ENCODE results near the gene ANKRD33.
"Not testable (repeated sequence)": the region's sequence is repeated elsewhere in the genome, so short reads cannot be mapped to it uniquely, and the experiment has no call there.

ANKRD33 gene

GRCh38 chr12:51879102-51879501 is 8.8 kb upstream of the ANKRD33 start:
- in situ Hi-C loops (cut with MboI; ENCODE audit: low sequenced_read_pairs), result no loop called here
- H3K4me3 ChIP-seq, result no peak overlapping the region
- no peak for DNase-seq (ENCODE audit: low spot score in 2 of 2)
- no peaks in the 10 kb centered on the region for H3K36me3 ChIP-seq (replicated peaks)
- H3K9me3 ChIP-seq, result no peaks in the 10 kb centered on the region
- H3K27me3 ChIP-seq (ENCODE audit: low read depth), result peaks cover 2% of the 10 kb centered on the region; the same call in 1 of the 2 replicates
- H3K4me1 ChIP-seq, result peaks cover 13% of the 10 kb centered on the region

GRCh38 chr12:51883295-51883694 is 4.6 kb upstream of the ANKRD33 start:
- H3K4me1 ChIP-seq, result no peaks in the 10 kb centered on the region
- peaks cover 5% of the 10 kb centered on the region for H3K9me3 ChIP-seq
- H3K36me3 ChIP-seq (replicated peaks), result no peaks in the 10 kb centered on the region
- H3K27me3 ChIP-seq (ENCODE audit: low read depth), result peaks cover 2% of the 10 kb centered on the region; the same call in 1 of the 2 replicates
- in situ Hi-C loops (cut with MboI; ENCODE audit: low sequenced_read_pairs), result no loop called here
- H3K4me3 ChIP-seq, result no peak overlapping the region
- no peak for DNase-seq (ENCODE audit: low spot score in 2 of 2)

- in situ Hi-C loops (cut with MboI; ENCODE audit: low sequenced_read_pairs), result no loop called here
- H3K36me3 ChIP-seq (replicated peaks), result no peaks in the 10 kb centered on the region
- H3K27me3 ChIP-seq (ENCODE audit: low read depth), result peaks cover 2% of the 10 kb centered on the region; the same call in 1 of the 2 replicates
- no peak for DNase-seq (ENCODE audit: low spot score in 2 of 2)
- peaks cover 5% of the 10 kb centered on the region for H3K9me3 ChIP-seq
- no peak overlapping the region for H3K4me3 ChIP-seq
- H3K4me1 ChIP-seq, result no peaks in the 10 kb centered on the region
Observed at GRCh38 chr12:51883998-51884675, 3.8 kb upstream of the ANKRD33 start.

- Histone ChIP-seq H3K36me3 (replicated peaks) (no peaks in the 10 kb centered on the region), H3K9me3 (peaks cover 5% of the 10 kb centered on the region), H3K4me1 (no peaks in the 10 kb centered on the region), H3K4me3 (no peak overlapping the region), H3K27me3 (ENCODE audit: low read depth) (peaks cover 2% of the 10 kb centered on the region; the same call in 1 of the 2 replicates)
- in situ Hi-C loops (cut with MboI; ENCODE audit: low sequenced_read_pairs), result no loop called here
- no peak for DNase-seq (ENCODE audit: low spot score in 2 of 2)
Observed at GRCh38 chr12:51884676-51885229, 3.1 kb upstream of the ANKRD33 start.

GRCh38 chr12:51885294-51886020 is 2.4 kb upstream of the ANKRD33 start:
- DNase-seq (ENCODE audit: low spot score in 2 of 2); H3K4me3 ChIP-seq; H3K36me3 ChIP-seq (replicated peaks); H3K4me1 ChIP-seq; H3K27me3 ChIP-seq (ENCODE audit: low read depth); H3K9me3 ChIP-seq; in situ Hi-C loops (cut with MboI; ENCODE audit: low sequenced_read_pairs): not testable (repeated sequence)

- in situ Hi-C loops (cut with MboI; ENCODE audit: low sequenced_read_pairs), result no loop called here
- H3K4me3 ChIP-seq, result no peak overlapping the region
- H3K9me3 ChIP-seq, result peaks cover 5% of the 10 kb centered on the region
- no peak for DNase-seq (ENCODE audit: low spot score in 2 of 2)
- no peaks in the 10 kb centered on the region for H3K36me3 ChIP-seq (replicated peaks)
- peaks cover 2% of the 10 kb centered on the region; the same call in 1 of the 2 replicates for H3K27me3 ChIP-seq (ENCODE audit: low read depth)
- H3K4me1 ChIP-seq, result no peaks in the 10 kb centered on the region
Observed at GRCh38 chr12:51886021-51886710, 1.7 kb upstream of the ANKRD33 start.

- Histone ChIP-seq H3K9me3 (peaks cover 5% of the 10 kb centered on the region), H3K36me3 (replicated peaks) (no peaks in the 10 kb centered on the region), H3K4me1 (no peaks in the 10 kb centered on the region), H3K4me3 (no peak overlapping the region), H3K27me3 (ENCODE audit: low read depth) (no peaks in the 10 kb centered on the region)
- in situ Hi-C loops (cut with MboI; ENCODE audit: low sequenced_read_pairs), result no loop called here
- DNase-seq (ENCODE audit: low spot score in 2 of 2), result no peak
Observed at GRCh38 chr12:51888316-51889215, 663 bp downstream of the ANKRD33 start.

GRCh38 chr12:51889216-51890132 is 1.6 kb downstream of the ANKRD33 start:
- in situ Hi-C loops (cut with MboI; ENCODE audit: low sequenced_read_pairs), result no loop called here
- Histone ChIP-seq H3K4me3 (no peak overlapping the region), H3K4me1 (no peaks in the 10 kb centered on the region), H3K36me3 (replicated peaks) (no peaks in the 10 kb centered on the region), H3K9me3 (peaks cover 5% of the 10 kb centered on the region), H3K27me3 (ENCODE audit: low read depth) (no peaks in the 10 kb centered on the region)
- DNase-seq (ENCODE audit: low spot score in 2 of 2), result no peak

- Histone ChIP-seq H3K4me1 (peaks cover under 1% of the 10 kb centered on the region), H3K27me3 (ENCODE audit: low read depth) (no peaks in the 10 kb centered on the region), H3K9me3 (peaks cover 4% of the 10 kb centered on the region), H3K4me3 (no peak overlapping the region), H3K36me3 (replicated peaks) (no peaks in the 10 kb centered on the region)
- in situ Hi-C loops (cut with MboI; ENCODE audit: low sequenced_read_pairs), result no loop called here
- no peak for DNase-seq (ENCODE audit: low spot score in 2 of 2)
Observed at GRCh38 chr12:51890133-51890464, 2.2 kb downstream of the ANKRD33 start.

- Histone ChIP-seq H3K9me3 (no peaks in the 10 kb centered on the region), H3K4me1 (peaks cover 6% of the 10 kb centered on the region), H3K27me3 (ENCODE audit: low read depth) (no peaks in the 10 kb centered on the region), H3K36me3 (replicated peaks) (no peaks in the 10 kb centered on the region), H3K4me3 (no peak overlapping the region)
- no peak for DNase-seq (ENCODE audit: low spot score in 2 of 2)
- in situ Hi-C loops (cut with MboI; ENCODE audit: low sequenced_read_pairs), result no loop called here
Observed at GRCh38 chr12:51890511-51891171, 2.7 kb downstream of the ANKRD33 start.

GRCh38 chr12:51891843-51892242 is 3.9 kb downstream of the ANKRD33 start:
- in situ Hi-C loops (cut with MboI; ENCODE audit: low sequenced_read_pairs), result no loop called here
- Histone ChIP-seq H3K27me3 (ENCODE audit: low read depth) (no peaks in the 10 kb centered on the region), H3K4me3 (no peak overlapping the region), H3K9me3 (no peaks in the 10 kb centered on the region), H3K36me3 (replicated peaks) (no peaks in the 10 kb centered on the region), H3K4me1 (peaks cover 6% of the 10 kb centered on the region)
- DNase-seq (ENCODE audit: low spot score in 2 of 2), result no peak

- peaks cover 6% of the 10 kb centered on the region for H3K4me1 ChIP-seq
- no peaks in the 10 kb centered on the region for H3K36me3 ChIP-seq (replicated peaks)
- no peaks in the 10 kb centered on the region for H3K9me3 ChIP-seq
- no peak overlapping the region for H3K4me3 ChIP-seq
- no peaks in the 10 kb centered on the region for H3K27me3 ChIP-seq (ENCODE audit: low read depth)
- in situ Hi-C loops (cut with MboI; ENCODE audit: low sequenced_read_pairs), result no loop called here
- DNase-seq (ENCODE audit: low spot score in 2 of 2), result no peak
Observed at GRCh38 chr12:51893786-51894185, 5.9 kb downstream of the ANKRD33 start.
